ENCODE measurements around the gene DNAH5.

The DNAH5 gene

DNA sequence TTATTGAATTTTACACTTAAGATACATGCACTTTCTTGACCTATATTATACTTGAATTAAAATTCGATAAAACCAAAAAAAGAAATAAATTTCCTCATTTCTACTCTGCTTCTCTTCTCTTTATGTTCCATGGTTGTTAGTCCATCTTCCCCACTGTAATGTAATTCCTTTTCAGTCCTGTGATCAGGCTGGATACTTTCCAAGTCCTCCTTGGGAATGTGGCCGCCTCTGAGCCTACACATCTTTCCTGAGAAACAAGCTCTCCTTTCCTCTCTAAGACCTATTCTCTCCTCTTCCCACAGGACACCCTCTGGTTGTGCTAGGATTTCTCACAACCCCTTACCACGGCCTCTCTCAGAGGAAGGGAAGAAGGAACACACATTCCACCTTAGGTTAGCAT is 285.1 kb downstream of the DNAH5 start:
- H3K27ac ChIP-seq (ENCODE audit: low read depth, low read length), result no peak overlapping the region
- no peak overlapping the region for H3K9ac ChIP-seq (ENCODE audit: low read length)
- no peaks in the 10 kb centered on the region for H3K36me3 ChIP-seq (ENCODE audit: insufficient read depth, low read length)
- no peaks in the 10 kb centered on the region for H3K9me3 ChIP-seq (ENCODE audit: low read length)
- H3K27me3 ChIP-seq (ENCODE audit: control insufficient read depth in 1 of 2, insufficient read depth in 2 of 2, low read length in 2 of 2), result no peaks in the 10 kb centered on the region
- H3K4me3 ChIP-seq (ENCODE audit: low read depth in 1 of 2, low read length in 2 of 2), result no peak overlapping the region
- H3K4me1 ChIP-seq (ENCODE audit: insufficient read depth, low read length), result no peaks in the 10 kb centered on the region

DNA sequence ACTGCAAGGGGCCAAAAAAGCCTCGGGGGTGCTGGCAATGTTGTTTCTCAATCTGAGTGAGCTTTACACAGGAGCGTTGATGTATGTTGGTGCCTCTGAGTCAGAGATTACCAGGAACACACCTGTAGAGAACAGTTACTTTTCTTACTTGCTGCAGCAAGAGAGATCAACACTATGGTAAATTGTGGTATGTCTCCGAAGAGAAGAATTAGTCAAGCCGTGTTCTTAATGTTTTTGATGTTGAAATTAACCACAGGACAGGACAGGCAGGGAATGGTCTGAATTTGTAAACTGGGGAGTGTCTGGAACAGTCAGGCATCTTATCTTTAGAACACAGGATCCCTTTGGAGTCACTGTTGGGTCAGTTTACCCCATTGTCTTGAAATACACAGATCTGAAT is 285.7 kb downstream of the DNAH5 start:
- H3K27ac ChIP-seq (ENCODE audit: low read depth, low read length), result no peak overlapping the region

DNA sequence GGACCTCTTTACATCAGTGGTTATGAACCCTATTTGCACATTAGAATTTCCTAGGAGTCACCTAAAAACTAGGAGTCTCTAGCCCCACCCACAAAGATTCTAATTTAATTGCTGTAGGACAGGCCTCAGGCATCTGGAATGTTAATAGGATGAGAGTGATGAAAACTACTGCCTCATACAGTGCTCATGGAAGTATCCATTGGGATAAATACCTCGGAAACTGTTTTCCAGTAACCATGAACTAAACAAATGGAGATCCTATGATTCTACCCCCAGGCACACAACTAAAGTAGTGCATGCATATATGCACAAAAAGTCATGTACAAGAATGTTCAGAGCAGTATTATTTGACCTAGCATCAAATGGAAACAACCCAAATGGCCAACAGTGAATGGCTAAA is 286.3 kb downstream of the DNAH5 start:
- Histone ChIP-seq H3K9me3 (ENCODE audit: low read length) (no peaks in the 10 kb centered on the region), H3K9ac (ENCODE audit: low read length) (no peak overlapping the region), H3K27ac (ENCODE audit: low read depth, low read length) (no peak overlapping the region), H3K4me1 (ENCODE audit: insufficient read depth, low read length) (no peaks in the 10 kb centered on the region), H3K4me3 (ENCODE audit: low read depth in 1 of 2, low read length in 2 of 2) (no peak overlapping the region), H3K27me3 (ENCODE audit: control insufficient read depth in 1 of 2, insufficient read depth in 2 of 2, low read length in 2 of 2) (no peaks in the 10 kb centered on the region), H3K36me3 (ENCODE audit: insufficient read depth, low read length) (no peaks in the 10 kb centered on the region)

More for the DNA sequence above, 285.7 kb downstream of the DNAH5 start:
- no peaks in the 10 kb centered on the region for H3K4me1 ChIP-seq (ENCODE audit: insufficient read depth, low read length)
- H3K9me3 ChIP-seq (ENCODE audit: low read length), result no peaks in the 10 kb centered on the region
- no peak overlapping the region for H3K9ac ChIP-seq (ENCODE audit: low read length)
- H3K27me3 ChIP-seq (ENCODE audit: control insufficient read depth in 1 of 2, insufficient read depth in 2 of 2, low read length in 2 of 2), result no peaks in the 10 kb centered on the region
- H3K4me3 ChIP-seq (ENCODE audit: low read depth in 1 of 2, low read length in 2 of 2), result no peak overlapping the region
- no peaks in the 10 kb centered on the region for H3K36me3 ChIP-seq (ENCODE audit: insufficient read depth, low read length)

DNA sequence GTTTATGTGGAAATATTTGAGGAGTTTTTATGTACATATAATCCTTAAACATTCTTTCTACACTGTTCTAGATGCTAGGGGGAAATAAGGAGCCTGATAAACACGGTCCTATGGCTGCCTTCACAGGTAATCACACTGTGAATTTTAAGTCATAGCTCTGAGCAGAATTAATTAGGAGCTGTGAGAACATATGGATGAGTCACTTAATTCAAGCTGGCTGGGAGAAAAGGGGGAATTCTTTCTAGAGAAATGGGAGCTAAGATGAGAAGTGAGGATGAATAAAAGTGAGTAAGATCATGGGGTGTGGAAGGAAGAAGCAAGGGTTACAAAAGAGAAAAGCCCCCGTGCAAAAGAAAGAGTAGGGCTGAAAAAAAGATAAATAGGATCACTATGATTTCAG is 290.8 kb downstream of the DNAH5 start:
- no peak overlapping the region for H3K9ac ChIP-seq (ENCODE audit: low read length)
- no peak overlapping the region for H3K4me3 ChIP-seq (ENCODE audit: low read depth in 1 of 2, low read length in 2 of 2)
- no peaks in the 10 kb centered on the region for H3K36me3 ChIP-seq (ENCODE audit: insufficient read depth, low read length)
- no peaks in the 10 kb centered on the region for H3K4me1 ChIP-seq (ENCODE audit: insufficient read depth, low read length)
- no peaks in the 10 kb centered on the region for H3K27me3 ChIP-seq (ENCODE audit: control insufficient read depth in 1 of 2, insufficient read depth in 2 of 2, low read length in 2 of 2)
- no peaks in the 10 kb centered on the region for H3K9me3 ChIP-seq (ENCODE audit: low read length)
- no peak overlapping the region for H3K27ac ChIP-seq (ENCODE audit: low read depth, low read length)

DNA sequence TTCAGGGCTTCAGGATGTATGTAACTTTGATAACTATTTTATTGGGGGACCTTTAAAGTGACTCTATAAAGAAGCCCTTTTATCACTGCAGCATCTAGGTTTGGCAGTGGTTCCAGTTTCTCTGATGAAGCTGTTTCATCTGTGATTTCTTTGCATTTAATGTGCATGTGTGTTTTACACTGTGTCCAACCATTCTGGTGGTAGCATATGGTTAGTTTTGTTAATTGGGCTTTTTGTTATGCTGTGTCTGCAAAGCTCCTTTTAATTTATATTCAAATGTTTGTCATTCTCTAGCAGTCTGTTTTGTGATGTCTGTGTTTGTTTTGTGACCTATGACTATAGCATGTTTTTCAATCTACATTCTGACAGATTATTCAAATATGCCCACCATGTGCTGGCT is 294.8 kb downstream of the DNAH5 start:
- H3K9ac ChIP-seq (ENCODE audit: low read length), result no peak overlapping the region
- no peak overlapping the region for H3K4me3 ChIP-seq (ENCODE audit: low read depth in 1 of 2, low read length in 2 of 2)
- no peak overlapping the region for H3K27ac ChIP-seq (ENCODE audit: low read depth, low read length)
- H3K27me3 ChIP-seq (ENCODE audit: control insufficient read depth in 1 of 2, insufficient read depth in 2 of 2, low read length in 2 of 2), result no peaks in the 10 kb centered on the region
- H3K36me3 ChIP-seq (ENCODE audit: insufficient read depth, low read length), result no peaks in the 10 kb centered on the region
- H3K9me3 ChIP-seq (ENCODE audit: low read length), result no peaks in the 10 kb centered on the region
- no peaks in the 10 kb centered on the region for H3K4me1 ChIP-seq (ENCODE audit: insufficient read depth, low read length)

DNA sequence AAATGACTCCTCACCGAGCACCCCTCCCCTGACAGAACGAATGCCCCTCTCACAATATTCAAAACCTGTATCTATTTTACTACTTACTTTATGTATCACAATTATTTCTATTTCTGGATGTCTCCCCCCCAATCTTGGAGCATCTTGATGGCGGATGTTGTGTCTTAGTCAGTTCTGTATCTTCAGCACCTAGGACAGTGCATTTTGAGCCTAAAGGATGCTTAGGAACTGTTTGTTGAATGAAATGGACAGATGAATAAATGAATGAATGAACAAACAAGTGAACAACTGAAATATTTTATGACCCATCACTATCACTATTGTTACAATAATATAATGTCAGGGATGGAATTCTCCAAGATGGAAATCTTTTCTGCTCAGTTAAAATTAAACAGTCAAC is 295.7 kb downstream of the DNAH5 start:
- Histone ChIP-seq H3K9ac (ENCODE audit: low read length) (no peak overlapping the region), H3K36me3 (ENCODE audit: insufficient read depth, low read length) (no peaks in the 10 kb centered on the region), H3K27me3 (ENCODE audit: control insufficient read depth in 1 of 2, insufficient read depth in 2 of 2, low read length in 2 of 2) (no peaks in the 10 kb centered on the region), H3K27ac (ENCODE audit: low read depth, low read length) (no peak overlapping the region), H3K9me3 (ENCODE audit: low read length) (no peaks in the 10 kb centered on the region), H3K4me3 (ENCODE audit: low read depth in 1 of 2, low read length in 2 of 2) (no peak overlapping the region), H3K4me1 (ENCODE audit: insufficient read depth, low read length) (no peaks in the 10 kb centered on the region)

DNA sequence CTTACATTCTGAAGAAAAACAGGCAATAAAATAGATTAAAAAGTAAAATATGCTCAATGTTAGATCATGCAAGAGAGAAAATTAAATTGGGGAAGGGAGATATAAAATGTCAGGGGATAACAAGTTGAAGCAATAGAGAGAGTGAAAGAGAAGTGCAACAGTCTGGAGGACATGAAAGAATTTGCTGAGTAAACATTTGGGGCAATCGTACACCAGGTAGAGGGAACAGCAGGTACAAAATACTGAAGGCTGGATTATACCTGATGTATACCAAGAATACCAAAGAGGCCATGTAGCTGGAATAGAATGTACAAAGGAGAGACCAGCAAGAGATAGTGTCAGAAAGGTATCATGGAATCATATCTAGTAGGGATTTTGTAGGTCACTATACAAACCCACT is 300.8 kb downstream of the DNAH5 start:
- H3K27ac ChIP-seq (ENCODE audit: low read depth, low read length), result no peak overlapping the region
- no peak overlapping the region for H3K9ac ChIP-seq (ENCODE audit: low read length)
- H3K36me3 ChIP-seq (ENCODE audit: insufficient read depth, low read length), result no peaks in the 10 kb centered on the region
- no peaks in the 10 kb centered on the region for H3K4me1 ChIP-seq (ENCODE audit: insufficient read depth, low read length)
- no peaks in the 10 kb centered on the region for H3K27me3 ChIP-seq (ENCODE audit: control insufficient read depth in 1 of 2, insufficient read depth in 2 of 2, low read length in 2 of 2)
- H3K4me3 ChIP-seq (ENCODE audit: low read depth in 1 of 2, low read length in 2 of 2), result no peak overlapping the region
- H3K9me3 ChIP-seq (ENCODE audit: low read length), result no peaks in the 10 kb centered on the region

DNA sequence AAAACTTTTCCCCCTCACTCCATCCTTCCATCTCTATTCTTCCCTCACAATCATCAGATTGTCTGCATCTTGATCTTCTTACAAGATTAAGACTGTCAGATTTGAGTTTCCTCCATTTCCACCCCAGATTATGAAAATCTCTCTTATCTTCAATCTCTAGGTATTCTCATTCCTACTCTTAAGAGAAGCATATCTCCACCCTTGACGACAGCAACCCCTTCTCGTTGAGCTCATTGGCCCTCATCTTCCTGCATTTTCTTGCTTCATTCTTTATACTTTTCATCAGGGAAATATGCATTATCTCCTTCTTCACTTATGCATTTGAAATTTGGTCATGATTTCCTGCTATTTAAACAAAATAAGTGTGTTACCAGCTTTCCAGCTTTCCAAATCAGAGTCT is 301.3 kb downstream of the DNAH5 start:
- H3K4me1 ChIP-seq (ENCODE audit: insufficient read depth, low read length), result no peaks in the 10 kb centered on the region
- H3K36me3 ChIP-seq (ENCODE audit: insufficient read depth, low read length), result no peaks in the 10 kb centered on the region
- H3K27me3 ChIP-seq (ENCODE audit: control insufficient read depth in 1 of 2, insufficient read depth in 2 of 2, low read length in 2 of 2), result no peaks in the 10 kb centered on the region
- H3K9me3 ChIP-seq (ENCODE audit: low read length), result no peaks in the 10 kb centered on the region
- no peak overlapping the region for H3K4me3 ChIP-seq (ENCODE audit: low read depth in 1 of 2, low read length in 2 of 2)
- no peak overlapping the region for H3K9ac ChIP-seq (ENCODE audit: low read length)
- no peak overlapping the region for H3K27ac ChIP-seq (ENCODE audit: low read depth, low read length)
